HepG2 (cell line): Measurements from ENCODE around the gene STX1B. TPM values are rescaled to one million over a fixed set of nuclear protein-coding genes. Genes with fewer than 3 reads are reported as not detected.

Experiments used
- AFF4 ChIP-seq: sonication (generic); formaldehyde crosslinking; IDR thresholded peaks from 2 replicates; pipeline ENCODE4 v1.4.0; 2020; ENCODE audit warnings: missing genetic modification reagents
- KLF6 ChIP-seq: IDR thresholded peaks from 2 replicates; pipeline ENCODE4 v1.8.0; 2016; ENCODE audit warnings: missing biosample characterization, missing genetic modification reagents
- MED8 ChIP-seq: sonication (generic); formaldehyde crosslinking; IDR thresholded peaks from 2 replicates; pipeline ENCODE4 v1.8.1; 2023; ENCODE audit warnings: mild to moderate bottlenecking, missing genetic modification reagents; ENCODE audit not compliant: insufficient replicate concordance
- NPAS2 ChIP-seq: sonication (generic); formaldehyde crosslinking; IDR thresholded peaks from 2 replicates; pipeline ENCODE4 v1.8.0; 2022; ENCODE audit warnings: mild to moderate bottlenecking, missing genetic modification reagents, borderline replicate concordance
- NRL ChIP-seq: sonication (generic); formaldehyde crosslinking; IDR thresholded peaks from 2 replicates; pipeline ENCODE4 v1.5.0; 2020; ENCODE audit warnings: missing genetic modification reagents, mild to moderate bottlenecking, moderate library complexity, borderline replicate concordance
- RFXAP ChIP-seq: sonication (generic); formaldehyde crosslinking; IDR thresholded peaks from 2 replicates; pipeline ENCODE4 v1.4.0; 2020; ENCODE audit warnings: missing genetic modification reagents, borderline replicate concordance
- SMAD9 ChIP-seq: sonication (generic); formaldehyde crosslinking; IDR thresholded peaks from 2 replicates; pipeline ENCODE4 v1.5.1; 2020; ENCODE audit warnings: mild to moderate bottlenecking, missing genetic modification reagents
- SOX13 ChIP-seq, 3 experiments: fragments of 450-650 bp in 1 of 3; sonication (generic) in 1 of 3; formaldehyde crosslinking in 1 of 3; IDR thresholded peaks in 2 of 3; conservative IDR thresholded peaks in 1 of 3; 2 replicates each; pipeline versions ENCODE4 v1.5.0 to v1.6.1; 2016 to 2020; ENCODE audit warnings: antibody characterized with exemption in 1 of 3, mild to moderate bottlenecking in 1 of 3, missing compliant biosample characterization in 1 of 3, missing genetic modification reagents in 1 of 3, moderate library complexity in 1 of 3
- SP140L ChIP-seq: sonication (generic); formaldehyde crosslinking; IDR thresholded peaks from 2 replicates; pipeline ENCODE4 v1.4.0; 2020; ENCODE audit warnings: missing genetic modification reagents, borderline replicate concordance
- TCF7L2 ChIP-seq: IDR thresholded peaks from 2 replicates; pipeline ENCODE4 v1.6.1; 2011; ENCODE audit warnings: mild to moderate bottlenecking, low read depth, low read length, moderate library complexity
- THAP8 ChIP-seq: sonication (generic); formaldehyde crosslinking; IDR thresholded peaks from 2 replicates; pipeline ENCODE4 v1.5.1; 2020; ENCODE audit warnings: missing genetic modification reagents, mild to moderate bottlenecking, borderline replicate concordance
- ZFX ChIP-seq: sonication (generic); formaldehyde crosslinking; IDR thresholded peaks from 2 replicates; pipeline ENCODE4 v1.4.0; 2020; ENCODE audit warnings: mild to moderate bottlenecking, low read depth, missing genetic modification reagents, moderate library complexity
- ZNF101 ChIP-seq: sonication (generic); formaldehyde crosslinking; IDR thresholded peaks from 2 replicates; pipeline ENCODE4 v1.4.0; 2020; ENCODE audit warnings: mild to moderate bottlenecking, low read depth, missing genetic modification reagents, borderline replicate concordance
- ZNF614 ChIP-seq: IDR thresholded peaks from 2 replicates; pipeline ENCODE4 v1.6.1; 2018; ENCODE audit warnings: missing biosample characterization, missing genetic modification reagents, inconsistent platforms, borderline replicate concordance
- polyA plus RNA-seq, 8 experiments: library from polyadenylated mRNA; depleted of rRNA in 3 of 8; stranded (reverse) in 7 of 8; unstranded in 1 of 8; fragments of >200 nt; fragmentation: Illumina TruSeq in 4 of 8; extraction: Trizol in 4 of 8; gene quantifications; 2 replicates each; pipeline versions ENCODE4 v1.2.1 to v1.2.3, GENCODE V29; 2011 to 2016; ENCODE audit warnings: low read depth in 4 of 8, missing spikeins in 1 of 8, mixed read lengths in 1 of 8; ENCODE audit not compliant: insufficient read depth in 1 of 8
- total RNA-seq, 5 experiments: library from RNA; depleted of rRNA; stranded (reverse); fragments of >200 nt; fragmentation: Illumina TruSeq; extraction: Trizol; gene quantifications; 2 replicates each; pipeline ENCODE4 v1.2.3, GENCODE V29; 2016; ENCODE audit warnings: low read depth in 1 of 5
- TF ChIP-seq, protein P1 (sequence below): sonication (generic); formaldehyde crosslinking; IDR thresholded peaks from 2 replicates; pipeline ENCODE4 v1.4.0; 2020; ENCODE audit warnings: mild to moderate bottlenecking, missing genetic modification reagents
- TF ChIP-seq, protein P2 (sequence below): sonication (generic); formaldehyde crosslinking; IDR thresholded peaks from 2 replicates; pipeline ENCODE4 v1.5.1; 2020; ENCODE audit warnings: mild to moderate bottlenecking, missing genetic modification reagents

STX1B gene
- total and polyA plus RNA-seq, 2 of the 13 experiments (the other 11 are each of a cell fraction or from before 2014, with no cell fraction given) = 2.1 to 3.0 TPM

- peak; percentile 30; the same call in 1 of the 2 replicates for TF ChIP-seq ZNF614 (CRISPR knock-in tag)
- TF ChIP-seq TCF7L2 = no peak
- TF ChIP-seq SP140L (CRISPR knock-in tag) = peak; percentile 53; the same call in 1 of the 2 replicates
- TF ChIP-seq RFXAP (CRISPR knock-in tag) = peak; percentile 65; the same call in 1 of the 2 replicates
- TF ChIP-seq, protein P1, sequence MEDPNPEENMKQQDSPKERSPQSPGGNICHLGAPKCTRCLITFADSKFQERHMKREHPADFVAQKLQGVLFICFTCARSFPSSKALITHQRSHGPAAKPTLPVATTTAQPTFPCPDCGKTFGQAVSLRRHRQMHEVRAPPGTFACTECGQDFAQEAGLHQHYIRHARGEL (CRISPR knock-in tag) = peak; percentile 25; the same call in 1 of the 2 replicates
- TF ChIP-seq SOX13 (IDR thresholded peaks at IDR 0.05) = no peak
- peak in 1 of 2 experiments; percentile 43; a peak in 2 of 4 replicates for TF ChIP-seq SOX13 (CRISPR knock-in tag; conservative IDR thresholded peaks at IDR 0.05 in 1 of 2, IDR thresholded peaks at IDR 0.05 in 1 of 2)
- TF ChIP-seq NRL (CRISPR knock-in tag) = peak; percentile 85
- peak; percentile 37 for TF ChIP-seq ZFX (CRISPR knock-in tag)
- TF ChIP-seq NPAS2 (CRISPR knock-in tag) = no peak
- no peak for TF ChIP-seq ZNF101
- TF ChIP-seq, protein P2, sequence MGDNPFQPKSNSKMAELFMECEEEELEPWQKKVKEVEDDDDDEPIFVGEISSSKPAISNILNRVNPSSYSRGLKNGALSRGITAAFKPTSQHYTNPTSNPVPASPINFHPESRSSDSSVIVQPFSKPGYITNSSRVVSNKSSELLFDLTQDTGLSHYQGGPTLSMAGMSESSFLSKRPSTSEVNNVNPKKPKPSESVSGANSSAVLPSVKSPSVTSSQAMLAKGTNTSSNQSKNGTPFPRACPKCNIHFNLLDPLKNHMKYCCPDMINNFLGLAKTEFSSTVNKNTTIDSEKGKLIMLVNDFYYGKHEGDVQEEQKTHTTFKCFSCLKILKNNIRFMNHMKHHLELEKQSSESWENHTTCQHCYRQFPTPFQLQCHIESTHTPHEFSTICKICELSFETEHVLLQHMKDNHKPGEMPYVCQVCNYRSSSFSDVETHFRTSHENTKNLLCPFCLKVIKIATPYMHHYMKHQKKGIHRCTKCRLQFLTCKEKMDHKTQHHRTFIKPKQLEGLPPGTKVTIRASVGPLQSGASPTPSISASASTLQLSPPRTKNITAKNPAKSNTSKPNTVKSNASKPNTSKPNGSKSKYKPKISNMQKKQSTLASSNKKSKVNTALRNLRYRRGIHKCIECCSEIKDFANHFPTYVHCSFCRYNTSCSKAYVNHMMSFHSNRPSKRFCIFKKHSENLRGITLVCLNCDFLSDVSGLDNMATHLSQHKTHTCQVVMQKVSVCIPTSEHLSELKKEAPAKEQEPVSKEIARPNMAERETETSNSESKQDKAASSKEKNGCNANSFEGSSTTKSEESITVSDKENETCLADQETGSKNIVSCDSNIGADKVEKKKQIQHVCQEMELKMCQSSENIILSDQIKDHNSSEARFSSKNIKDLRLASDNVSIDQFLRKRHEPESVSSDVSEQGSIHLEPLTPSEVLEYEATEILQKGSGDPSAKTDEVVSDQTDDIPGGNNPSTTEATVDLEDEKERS (CRISPR knock-in tag) = no peak; the same call in 1 of the 2 replicates
- peak; percentile 62 for TF ChIP-seq KLF6
- TF ChIP-seq THAP8 (CRISPR knock-in tag) = 0 out of 2 replicates have a peak, but pooled peaks have one; percentile 1
- TF ChIP-seq AFF4 (CRISPR knock-in tag) = no peak
- no peak for TF ChIP-seq SMAD9 (CRISPR knock-in tag)
- peak; percentile 21 for TF ChIP-seq MED8 (CRISPR knock-in tag)
These were observed 23.5 kb upstream of the STX1B start (continued) for GRCh38 chr16:31033709-31034492.
